Endothelial cell of umbilical vein (primary cell): ENCODE data around the gene TENT4A. TPM values are rescaled to one million over a fixed set of nuclear protein-coding genes. Genes with fewer than 3 reads are reported as not detected.

Experiments
- BruUV-seq: library from RNA; stranded (reverse); fragments of 400-500 nt; replicated peaks from 2 replicates; lab custom pipeline; 2021; lab: Mats Ljungman, UMichigan
- CTCF ChIA-PET: fragments of 300-600, 350-600 bp; sonication (Branson Sonifier 250); formaldehyde crosslinking; loops from one replicate; lab custom pipeline; 2021; ENCODE audit warnings: antibody characterized with exemption, inconsistent platforms; lab: Charles Lee
- POLR2A ChIA-PET: fragments of 300-600, 350-600 bp; sonication (Branson Sonifier 250); formaldehyde crosslinking; loops from one replicate; lab custom pipeline; 2021; ENCODE audit warnings: antibody characterized with exemption, inconsistent platforms; lab: Charles Lee
- DNase-seq: peaks from one replicate; pipeline ENCODE4 v3.0.0-alpha.2; 2011; ENCODE audit warnings: low read depth, low spot score
- FAIRE-seq: peaks from 2 replicates; lab custom pipeline; 2011; peaks lifted over from hg19 to GRCh38; lab: Jason Lieb, UNC
- H2AFZ ChIP-seq: 2 replicates; pipeline ENCODE4 v1.6.0; 2012; ENCODE audit warnings: low read depth, low read length, control low read depth, inconsistent platforms
- H3K27ac ChIP-seq: 2 replicates; pipeline ENCODE4 v1.5.1; 2011; ENCODE audit warnings: low read depth, mild to moderate bottlenecking, control low read depth, low read length, moderate library complexity; ENCODE audit not compliant: insufficient read depth
- H3K27me3 ChIP-seq, 2 experiments: 2 replicates each; pipeline versions ENCODE4 v1.6.0 to v1.6.1; 2011; ENCODE audit warnings: low read length in 2 of 2, mixed read lengths in 1 of 2; ENCODE audit not compliant: control insufficient read depth in 2 of 2, insufficient read depth in 2 of 2
- H3K36me3 ChIP-seq, 2 experiments: 2 replicates in 1 of 2; 3 replicates in 1 of 2; pipeline ENCODE4 v1.5.1; 2011; ENCODE audit warnings: low read length in 2 of 2, mild to moderate bottlenecking in 1 of 2, moderate library complexity in 1 of 2; ENCODE audit not compliant: control insufficient read depth in 2 of 2, insufficient read depth in 2 of 2; ENCODE audit errors: extremely low read depth in 1 of 2
- H3K4me1 ChIP-seq: 3 replicates; pipeline ENCODE4 v1.5.1; 2011; ENCODE audit warnings: mild to moderate bottlenecking, low read length; ENCODE audit not compliant: control insufficient read depth, insufficient read depth; ENCODE audit errors: extremely low read depth
- H3K4me2 ChIP-seq: 2 replicates; pipeline ENCODE4 v1.6.1; 2011; ENCODE audit warnings: low read length, control low read depth, mixed read lengths; ENCODE audit not compliant: insufficient read depth
- H3K4me3 ChIP-seq, 3 experiments: fragments of 200-600 bp in 1 of 3; sonication (generic), shearing (Covaris generic) in 1 of 3; replicated peaks in 1 of 3; 2 replicates each; pipeline ENCODE4 v1.5.1; 2011 to 2016; ENCODE audit warnings: control low read depth in 3 of 3, low read length in 3 of 3, mild to moderate bottlenecking in 2 of 3, inconsistent platforms in 1 of 3, low read depth in 1 of 3, moderate library complexity in 1 of 3; ENCODE audit not compliant: insufficient read depth in 1 of 3
- H3K79me2 ChIP-seq: 2 replicates; pipeline ENCODE4 v1.6.0; 2012; ENCODE audit warnings: low read length, inconsistent platforms; ENCODE audit not compliant: control insufficient read depth, insufficient read depth
- H3K9ac ChIP-seq: replicated peaks from 2 replicates; pipeline ENCODE3; 2011; ENCODE audit warnings: low read length, control low read depth; ENCODE audit not compliant: insufficient read depth; ENCODE audit errors: extremely low read depth
- H3K9me1 ChIP-seq: replicated peaks from 3 replicates; pipeline ENCODE4 v1.6.0; 2011; ENCODE audit warnings: mild to moderate bottlenecking, low read length; ENCODE audit not compliant: control insufficient read depth, insufficient read depth; ENCODE audit errors: extremely low read depth
- H3K9me3 ChIP-seq: replicated peaks from 2 replicates; pipeline ENCODE4 v1.5.1; 2012; ENCODE audit warnings: low read length, inconsistent platforms; ENCODE audit not compliant: control insufficient read depth, insufficient read depth
- H4K20me1 ChIP-seq: replicated peaks from 2 replicates; pipeline ENCODE3; 2011; ENCODE audit warnings: mild to moderate bottlenecking, low read length; ENCODE audit not compliant: control insufficient read depth, insufficient read depth; ENCODE audit errors: extremely low read depth
- CTCF ChIP-seq, 2 donors: IDR thresholded peaks; 1 replicate in 1 of 2; 2 replicates in 1 of 2; pipeline ENCODE4 v1.5.1; 2011; ENCODE audit warnings: low read length in 2 of 2, mild to moderate bottlenecking in 2 of 2, moderate library complexity in 2 of 2, control low read depth in 1 of 2, inconsistent platforms in 1 of 2, low read depth in 1 of 2; ENCODE audit not compliant: insufficient read depth in 1 of 2; ENCODE audit errors: extremely low read depth in 1 of 2
- MYC ChIP-seq: IDR thresholded peaks from one replicate; pipeline ENCODE4 v1.6.1; 2011; ENCODE audit warnings: mild to moderate bottlenecking, low read depth, low read length
- POLR2AphosphoS5 ChIP-seq: IDR thresholded peaks from 2 replicates; pipeline ENCODE4 v1.6.1; 2012; ENCODE audit warnings: low read depth, mild to moderate bottlenecking, control low read depth, low read length, moderate library complexity; ENCODE audit not compliant: insufficient read depth
- dilution Hi-C: fragments of 300-500 bp; cut with MboI; formaldehyde crosslinking; loops from one replicate; pipeline ENCODE4 v1.15.0; 2019; ENCODE audit warnings: low sequenced_read_pairs; ENCODE audit not compliant: extremely low pct_ligation_motif_present
- intact Hi-C: fragments of 100-400 bp; cut with micrococcal nuclease; formaldehyde crosslinking; loops from one replicate; pipeline ENCODE4 v1.10.0; 2022
- polyA plus RNA-seq, 4 experiments: library from polyadenylated mRNA; depleted of rRNA in 3 of 4; stranded (reverse) in 3 of 4; unstranded in 1 of 4; fragments of >200 nt; gene quantifications; 2 replicates each; pipeline versions ENCODE4 v1.2.1 to v1.2.3, GENCODE V29; 2011 to 2012; ENCODE audit warnings: missing spikeins in 1 of 4
- total RNA-seq: library from RNA; stranded (reverse); gene quantifications from 2 replicates; pipeline ENCODE4 v1.2.3, GENCODE V29; 2021

TENT4A gene
- total and polyA plus RNA-seq, 2 donors (not counting 3 experiments of a cell fraction or from before 2014, with no cell fraction given): 10.2 to 35.4 TPM

- H3K4me2 ChIP-seq: no peak overlapping the region
- no peaks in the 10 kb centered on the region for H3K9me1 ChIP-seq
- no peaks in the 10 kb centered on the region for H3K27me3 ChIP-seq
- H3K79me2 ChIP-seq: no peaks in the 10 kb centered on the region
- intact Hi-C loops: no loop called here
- dilution Hi-C loops: no loop called here
- CTCF ChIA-PET: no interaction called here
- no peak for TF ChIP-seq CTCF (IDR thresholded peaks at IDR 0.05; ENCODE audit: extremely low read depth in 1 of 2, insufficient read depth in 1 of 2, low read depth in 1 of 2, low read length in 2 of 2)
- POLR2A ChIA-PET: no interaction called here
- DNase-seq (no peak), FAIRE-seq (no peak)
- no peak overlapping the region for H3K9ac ChIP-seq
- BruUV-seq: no TSS peak
- H3K4me1 ChIP-seq: no peaks in the 10 kb centered on the region
- H2AFZ ChIP-seq: no peak overlapping the region
- no peaks in the 10 kb centered on the region for H4K20me1 ChIP-seq
- H3K4me3 ChIP-seq: no peak overlapping the region
- no peaks in the 10 kb centered on the region for H3K36me3 ChIP-seq
- H3K9me3 ChIP-seq: no peaks in the 10 kb centered on the region
- no peak overlapping the region for H3K27ac ChIP-seq
These were observed 40.2 kb upstream of the TENT4A start for GRCh38 chr5:6673031-6673430.

- no peak overlapping the region for H3K9ac ChIP-seq
- no peak overlapping the region for H3K4me2 ChIP-seq
- H4K20me1 ChIP-seq: no peaks in the 10 kb centered on the region
- H3K79me2 ChIP-seq: no peaks in the 10 kb centered on the region
- H3K4me3 ChIP-seq: no peak overlapping the region
- no peak for TF ChIP-seq MYC
- no peak for TF ChIP-seq POLR2AphosphoS5
- ChIA-PET CTCF (no interaction called here), POLR2A (no interaction called here)
- no peak overlapping the region for H3K27ac ChIP-seq
- FAIRE-seq (no peak), DNase-seq (no peak)
- H3K4me1 ChIP-seq: no peaks in the 10 kb centered on the region
- H2AFZ ChIP-seq: no peak overlapping the region
- no TSS peak for BruUV-seq
- no peaks in the 10 kb centered on the region for H3K9me1 ChIP-seq
- intact Hi-C loops: no loop called here
- H3K9me3 ChIP-seq: no peaks in the 10 kb centered on the region
- dilution Hi-C loops: no loop called here
- no peaks in the 10 kb centered on the region for H3K27me3 ChIP-seq
- no peaks in the 10 kb centered on the region for H3K36me3 ChIP-seq
These were observed 39.3 kb upstream of the TENT4A start for GRCh38 chr5:6673963-6674362.
